H1 (cell line): ENCODE results near the gene SLC4A7. TPM values are rescaled to one million over a fixed set of nuclear protein-coding genes. Genes with fewer than 3 reads are reported as not detected.

Source experiments
- CTCF ChIA-PET: fragments of 300-600 bp; sonication (Branson Sonifier 250); formaldehyde crosslinking; loops from one replicate; lab custom pipeline; 2021; ENCODE audit not compliant: partially characterized antibody; lab: Charles Lee
- POLR2A ChIA-PET: fragments of 300-600 bp; sonication (Branson Sonifier 250); formaldehyde crosslinking; loops from one replicate; lab custom pipeline; 2021; ENCODE audit warnings: inconsistent platforms; ENCODE audit not compliant: partially characterized antibody; lab: Charles Lee
- DNase-seq, 2 experiments: peaks; one replicate each; pipeline versions ENCODE4 v3.0.0 to v3.0.0-alpha.2; 2010 to 2022; ENCODE audit warnings: low spot score in 2 of 2, low read depth in 1 of 2, mixed read lengths in 1 of 2
- FAIRE-seq: peaks from 2 replicates; lab custom pipeline; 2011; peaks lifted over from hg19 to GRCh38; lab: Jason Lieb, UNC
- H2AFZ ChIP-seq: 2 replicates; pipeline ENCODE4 v1.8.1; 2012; ENCODE audit warnings: low read length, inconsistent platforms
- H2AK5ac ChIP-seq: 2 replicates; pipeline ENCODE4 v1.6.1; 2013; ENCODE audit warnings: low read depth, low read length
- H2BK120ac ChIP-seq: replicated peaks from 2 replicates; pipeline ENCODE3; 2013; ENCODE audit warnings: low read depth, low read length, inconsistent platforms
- H2BK12ac ChIP-seq: 2 replicates; pipeline ENCODE4 v1.6.1; 2013; ENCODE audit warnings: low read depth, low read length
- H2BK15ac ChIP-seq: 2 replicates; pipeline ENCODE4 v1.6.1; 2013; ENCODE audit warnings: low read length
- H2BK20ac ChIP-seq: 2 replicates; pipeline ENCODE4 v1.6.1; 2013; ENCODE audit warnings: low read length
- H2BK5ac ChIP-seq: 2 replicates; pipeline ENCODE4 v1.6.1; 2013; ENCODE audit warnings: low read depth, low read length
- H3K14ac ChIP-seq: 2 replicates; pipeline ENCODE4 v1.6.1; 2013; ENCODE audit warnings: inconsistent platforms; ENCODE audit not compliant: insufficient read length
- H3K18ac ChIP-seq: 2 replicates; pipeline ENCODE4 v1.6.1; 2013; ENCODE audit warnings: low read length; ENCODE audit errors: extremely low read depth
- H3K23ac ChIP-seq: 2 replicates; pipeline ENCODE4 v1.6.1; 2013; ENCODE audit warnings: inconsistent platforms; ENCODE audit not compliant: insufficient read length
- H3K23me2 ChIP-seq: 2 replicates; pipeline ENCODE4 v1.6.1; 2013; ENCODE audit warnings: low read depth, low read length
- H3K27ac ChIP-seq: 2 replicates; pipeline ENCODE4 v1.6.1; 2011; ENCODE audit warnings: low read depth, low read length, inconsistent platforms
- H3K27me3 ChIP-seq, 4 experiments: replicated peaks in 1 of 4; 1 replicate in 1 of 4; 2 replicates in 3 of 4; pipeline versions ENCODE4 v1.6.1 to v1.8.1; 2011 to 2013; ENCODE audit warnings: low read length in 3 of 4, mild to moderate bottlenecking in 3 of 4, inconsistent platforms in 2 of 4, mixed read lengths in 2 of 4, moderate library complexity in 1 of 4; ENCODE audit not compliant: control insufficient read depth in 3 of 4, insufficient read depth in 3 of 4; ENCODE audit errors: extremely low read depth in 1 of 4
- H3K36me3 ChIP-seq, 4 experiments: 2 replicates each; pipeline versions ENCODE4 v1.6.1 to v1.8.1; 2011 to 2013; ENCODE audit warnings: mild to moderate bottlenecking in 4 of 4, low read length in 3 of 4, moderate library complexity in 2 of 4, control low read depth in 1 of 4, inconsistent platforms in 1 of 4; ENCODE audit not compliant: insufficient read depth in 4 of 4, control insufficient read depth in 2 of 4
- H3K4ac ChIP-seq: replicated peaks from 2 replicates; pipeline ENCODE3; 2013; ENCODE audit warnings: low read length, low read depth, mixed read lengths, inconsistent platforms; ENCODE audit not compliant: insufficient read length
- H3K4me1 ChIP-seq, 4 experiments: replicated peaks in 1 of 4; 1 replicate in 1 of 4; 2 replicates in 3 of 4; pipeline versions ENCODE4 v1.6.1 to v1.8.1; 2011 to 2013; ENCODE audit warnings: low read length in 3 of 4, inconsistent platforms in 2 of 4, mixed read lengths in 1 of 4; ENCODE audit not compliant: insufficient read depth in 4 of 4, control insufficient read depth in 3 of 4
- H3K4me2 ChIP-seq, 2 experiments: 2 replicates each; pipeline versions ENCODE4 v1.6.1 to v1.8.1; 2011 to 2013; ENCODE audit warnings: low read depth in 2 of 2, low read length in 2 of 2, control low read depth in 1 of 2, inconsistent platforms in 1 of 2, mild to moderate bottlenecking in 1 of 2; ENCODE audit not compliant: insufficient read depth in 1 of 2
- H3K4me3 ChIP-seq, 4 experiments: fragments of 200-600, 300-600 bp in 1 of 4; sonication (generic), shearing (Covaris generic), sonication (Bioruptor Twin) in 1 of 4; 2 replicates each; pipeline versions ENCODE4 v1.5.1 to v1.8.1; 2011 to 2016; ENCODE audit warnings: low read length in 4 of 4, low read depth in 3 of 4, control low read depth in 2 of 4, inconsistent platforms in 2 of 4, mild to moderate bottlenecking in 2 of 4, mixed read lengths in 1 of 4, moderate library complexity in 1 of 4; ENCODE audit not compliant: insufficient read depth in 2 of 4; ENCODE audit errors: extremely low read depth in 1 of 4
- H3K56ac ChIP-seq: replicated peaks from 2 replicates; pipeline ENCODE3; 2013; ENCODE audit warnings: low read depth, mild to moderate bottlenecking, mixed read lengths, low read length, inconsistent platforms; ENCODE audit not compliant: insufficient read length
- H3K79me1 ChIP-seq: 2 replicates; pipeline ENCODE4 v1.6.1; 2013; ENCODE audit warnings: low read depth, low read length, control low read depth
- H3K79me2 ChIP-seq, 2 experiments: 2 replicates each; pipeline versions ENCODE4 v1.6.1 to v1.8.1; 2012 to 2013; ENCODE audit warnings: low read length in 2 of 2, mild to moderate bottlenecking in 2 of 2, inconsistent platforms in 1 of 2; ENCODE audit not compliant: insufficient read depth in 2 of 2, control insufficient read depth in 1 of 2
- H3K9ac ChIP-seq, 4 experiments: replicated peaks in 1 of 4; 1 replicate in 1 of 4; 2 replicates in 3 of 4; pipeline versions ENCODE4 v1.6.1 to v1.8.1; 2011 to 2013; ENCODE audit warnings: low read depth in 3 of 4, low read length in 3 of 4, control low read depth in 2 of 4, mild to moderate bottlenecking in 2 of 4, moderate library complexity in 2 of 4, inconsistent platforms in 1 of 4; ENCODE audit errors: extremely low read depth in 1 of 4
- H3K9me3 ChIP-seq, 2 experiments: 2 replicates each; pipeline versions ENCODE4 v1.6.1 to v1.8.1; 2012 to 2013; ENCODE audit warnings: mild to moderate bottlenecking in 2 of 2, moderate library complexity in 2 of 2, control low read depth in 1 of 2, inconsistent platforms in 1 of 2, low read depth in 1 of 2, low read length in 1 of 2, mixed read lengths in 1 of 2; ENCODE audit not compliant: insufficient read depth in 2 of 2
- H4K20me1 ChIP-seq, 2 experiments: replicated peaks in 1 of 2; 2 replicates each; pipeline versions ENCODE3 to v1.8.1; 2011 to 2013; ENCODE audit warnings: inconsistent platforms in 2 of 2, low read length in 2 of 2, mild to moderate bottlenecking in 1 of 2; ENCODE audit not compliant: insufficient read depth in 2 of 2, control insufficient read depth in 1 of 2
- H4K5ac ChIP-seq: 2 replicates; pipeline ENCODE4 v1.6.1; 2013; ENCODE audit warnings: low read length, low read depth, mixed read lengths, inconsistent platforms; ENCODE audit not compliant: insufficient read length
- H4K8ac ChIP-seq: 2 replicates; pipeline ENCODE4 v1.8.0; 2013; ENCODE audit warnings: mild to moderate bottlenecking, moderate library complexity, low read length, inconsistent platforms; ENCODE audit not compliant: insufficient read depth; ENCODE audit errors: extremely low read depth
- H4K91ac ChIP-seq: replicated peaks from 2 replicates; pipeline ENCODE3; 2013; ENCODE audit warnings: low read length, mixed read lengths, inconsistent platforms; ENCODE audit not compliant: insufficient read length
- BACH1 ChIP-seq: IDR thresholded peaks from 2 replicates; pipeline ENCODE4 v1.6.1; 2012; ENCODE audit warnings: low read length, improper control_type of control experiment
- CBX8 ChIP-seq: fragments of 300-800, 300-1000 bp; sonication (generic); IDR thresholded peaks from 2 replicates; pipeline ENCODE4 v1.7.1; 2016; ENCODE audit warnings: low read depth, low read length, borderline replicate concordance
- CHD2 ChIP-seq: IDR thresholded peaks from 2 replicates; pipeline ENCODE4 v1.6.1; 2012; ENCODE audit warnings: low read length, improper control_type of control experiment
- CTBP2 ChIP-seq: IDR thresholded peaks from 2 replicates; pipeline ENCODE4 v1.7.0; 2011; ENCODE audit warnings: borderline replicate concordance, mild to moderate bottlenecking, moderate library complexity, mixed read lengths, low read length; ENCODE audit not compliant: insufficient read depth, insufficient read length
- KDM1A ChIP-seq: fragments of 200-600, 300-600 bp; sonication (generic); IDR thresholded peaks from 2 replicates; pipeline ENCODE4 v1.7.1; 2016; ENCODE audit warnings: mild to moderate bottlenecking, low read length, borderline replicate concordance
- KDM5A ChIP-seq: fragments of 200-600 bp; IDR thresholded peaks from 2 replicates; pipeline ENCODE4 v1.7.1; 2012; ENCODE audit warnings: mild to moderate bottlenecking, low read length, inconsistent platforms, mixed read lengths
- MAFK ChIP-seq: IDR thresholded peaks from 2 replicates; pipeline ENCODE4 v1.6.1; 2012; ENCODE audit warnings: low read depth, mild to moderate bottlenecking, improper control_type of control experiment, low read length
- NRF1 ChIP-seq: IDR thresholded peaks from 2 replicates; pipeline ENCODE4 v1.6.1; 2011; ENCODE audit warnings: mild to moderate bottlenecking, low read depth, low read length, improper control_type of control experiment
- POU5F1 ChIP-seq: IDR thresholded peaks from 2 replicates; pipeline ENCODE4 v1.6.1; 2011; ENCODE audit warnings: low read depth, mild to moderate bottlenecking, low read length, moderate library complexity
- SAP30 ChIP-seq: fragments of 300-600 bp; sonication (generic); IDR thresholded peaks from 2 replicates; pipeline ENCODE4 v1.7.1; 2012; ENCODE audit warnings: low read length, moderate library complexity, mild to moderate bottlenecking, inconsistent platforms; ENCODE audit not compliant: insufficient read depth, insufficient replicate concordance
- SIN3A ChIP-seq, 2 experiments: IDR thresholded peaks in 1 of 2; conservative IDR thresholded peaks in 1 of 2; 2 replicates each; pipeline ENCODE4 v1.6.1; 2011 to 2012; ENCODE audit warnings: low read length in 2 of 2, improper control_type of control experiment in 1 of 2, low read depth in 1 of 2, mild to moderate bottlenecking in 1 of 2
- SIRT6 ChIP-seq: IDR thresholded peaks from one replicate; pipeline ENCODE4 v1.7.1; 2012; ENCODE audit warnings: low read length, inconsistent platforms
- SP4 ChIP-seq: IDR thresholded peaks from 2 replicates; pipeline ENCODE4 v1.6.1; 2012; ENCODE audit warnings: low read length, inconsistent platforms
- WGBS, 2 experiments: shearing (Covaris generic) in 1 of 2; methylation state at CpG; one replicate each; pipeline versions ENCODE4 v1.1.6 to v1.1.7; 2013 to 2015; ENCODE audit warnings: low lambda C conversion rate in 2 of 2, mixed read lengths in 2 of 2, inconsistent platforms in 1 of 2, low coverage in 1 of 2, missing lambda C conversion rate in 1 of 2; ENCODE audit not compliant: insufficient replicate concordance in 2 of 2, insufficient coverage in 1 of 2, insufficient read length in 1 of 2; ENCODE audit errors: extremely low coverage in 1 of 2, missing lambda C conversion rate in 1 of 2; 5-methylcytosine and 5-hydroxymethylcytosine counted together
- polyA plus RNA-seq, 7 experiments: library from polyadenylated mRNA; depleted of rRNA in 3 of 7; stranded (reverse) in 5 of 7; unstranded in 2 of 7; fragments of >200 nt in 5 of 7; fragments of 200-250 nt in 2 of 7; gene quantifications; 1 replicate in 5 of 7; 2 replicates in 1 of 7; 4 replicates in 1 of 7; pipeline versions ENCODE4 v1.2.1 to v1.2.3, GENCODE V29; 2011 to 2013; ENCODE audit warnings: missing spikeins in 2 of 7, mixed read lengths in 2 of 7
- total RNA-seq: library from RNA; stranded (reverse); fragmentation: NEBNext Ultra II Directional; extraction: Animal tissue kit (Norgen Biotek cat#: 25700); gene quantifications from 2 replicates; pipeline ENCODE4 v1.2.1, GENCODE V29; 2021
- TF ChIP-seq, protein P1 (sequence below): IDR thresholded peaks from 2 replicates; pipeline ENCODE4 v1.6.1; 2011; ENCODE audit warnings: low read depth, mild to moderate bottlenecking, low read length; ENCODE audit not compliant: insufficient read depth

SLC4A7 gene
- total and polyA plus RNA-seq, 2 of the 8 experiments (the other 6 are each of a cell fraction or from before 2014, with no cell fraction given) = 14.9 to 70.5 TPM

DNA sequence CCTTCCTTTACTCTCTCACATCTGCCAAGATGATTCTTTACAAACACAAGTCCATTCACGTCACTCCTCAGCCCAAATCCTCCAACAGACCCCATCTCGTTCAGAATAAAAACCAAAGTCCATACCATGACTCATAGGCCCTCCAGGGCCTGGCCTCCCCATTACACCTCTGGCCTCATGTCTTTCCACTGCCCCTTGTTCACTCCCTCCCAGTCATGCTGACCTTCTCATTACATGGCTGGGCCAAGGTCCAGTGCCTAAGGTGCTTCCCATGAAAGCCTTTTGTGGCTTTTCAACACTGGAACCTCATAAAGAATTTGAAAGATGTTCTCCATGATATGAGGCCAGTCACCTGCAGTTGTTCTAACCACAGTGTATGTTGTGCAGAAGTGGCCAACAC lies 159.5 kb downstream of the SLC4A7 start:
- H2BK12ac ChIP-seq = no peak overlapping the region
- no peak overlapping the region for H3K14ac ChIP-seq
- no peaks in the 10 kb centered on the region; the same call in 1 of the 2 replicates for H3K23me2 ChIP-seq
- H3K23ac ChIP-seq = no peak overlapping the region
- H3K56ac ChIP-seq = no peak overlapping the region
- H3K36me3 ChIP-seq = peaks cover 0 to 4% (median 0%) of the 10 kb centered on the region in 4 experiments; a peak in 1 of 8 replicates
- H4K91ac ChIP-seq = no peak overlapping the region
- H2BK20ac ChIP-seq = no peak overlapping the region
- 90% methylated on average over 2 of the region's 2 CpGs; no CpG with 5 or more reads in 1 of the 2 experiments for WGBS, 2 experiments
- no peak overlapping the region for H3K18ac ChIP-seq
- H2BK5ac ChIP-seq = no peak overlapping the region
- CTCF ChIA-PET = interaction anchor here (0.8 to 1.7 kb wide), 6 partner anchors 8 to 143 kb away, joined by 3 to 5 read pairs (median 4); no protein-coding TSS in a partner anchor
- DNase-seq (no peak), FAIRE-seq (no peak)
- H4K5ac ChIP-seq = no peak overlapping the region
- H3K27ac ChIP-seq = no peak overlapping the region
- H2BK120ac ChIP-seq = no peak overlapping the region
- no peaks in the 10 kb centered on the region; the same call in 1 of the 2 replicates for H3K79me1 ChIP-seq
- POLR2A ChIA-PET = no interaction called here
- H3K4me3 ChIP-seq = no peak overlapping the region
- no peak overlapping the region for H2AK5ac ChIP-seq
- no peak overlapping the region for H2AFZ ChIP-seq
- no peak overlapping the region for H3K4me2 ChIP-seq
- H3K4ac ChIP-seq = no peak overlapping the region
- no peak overlapping the region for H3K9ac ChIP-seq
- H3K4me1 ChIP-seq = no peaks in the 10 kb centered on the region
- no peak overlapping the region for H2BK15ac ChIP-seq
- peaks cover 0 to 1% (median 0%) of the 10 kb centered on the region in 4 experiments; a peak in 1 of 7 replicates for H3K27me3 ChIP-seq
- H4K20me1 ChIP-seq = no peaks in the 10 kb centered on the region
- H4K8ac ChIP-seq = no peak overlapping the region
- H3K9me3 ChIP-seq = no peaks in the 10 kb centered on the region; a peak in 1 of 4 replicates
- no peaks in the 10 kb centered on the region for H3K79me2 ChIP-seq
- TF ChIP-seq KDM5A = no peak
- no peak for TF ChIP-seq BACH1
- no peak for TF ChIP-seq KDM1A
- no peak for TF ChIP-seq POU5F1
- no peak for TF ChIP-seq SIN3A (conservative IDR thresholded peaks at IDR 0.05 in 1 of 2, IDR thresholded peaks at IDR 0.05 in 1 of 2; ENCODE audit: low read depth in 1 of 2, low read length in 2 of 2)
- no peak for TF ChIP-seq CTBP2
- no peak for TF ChIP-seq CHD2
- TF ChIP-seq, protein P1, sequence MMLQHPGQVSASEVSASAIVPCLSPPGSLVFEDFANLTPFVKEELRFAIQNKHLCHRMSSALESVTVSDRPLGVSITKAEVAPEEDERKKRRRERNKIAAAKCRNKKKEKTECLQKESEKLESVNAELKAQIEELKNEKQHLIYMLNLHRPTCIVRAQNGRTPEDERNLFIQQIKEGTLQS = no peak
- no peak for TF ChIP-seq CBX8
- TF ChIP-seq SIRT6 = no peak
- TF ChIP-seq SP4 = no peak
- TF ChIP-seq NRF1 = no peak
- TF ChIP-seq SAP30 = no peak
- TF ChIP-seq MAFK = no peak
